ENCODE results near the gene ZNRF2.

DNA sequence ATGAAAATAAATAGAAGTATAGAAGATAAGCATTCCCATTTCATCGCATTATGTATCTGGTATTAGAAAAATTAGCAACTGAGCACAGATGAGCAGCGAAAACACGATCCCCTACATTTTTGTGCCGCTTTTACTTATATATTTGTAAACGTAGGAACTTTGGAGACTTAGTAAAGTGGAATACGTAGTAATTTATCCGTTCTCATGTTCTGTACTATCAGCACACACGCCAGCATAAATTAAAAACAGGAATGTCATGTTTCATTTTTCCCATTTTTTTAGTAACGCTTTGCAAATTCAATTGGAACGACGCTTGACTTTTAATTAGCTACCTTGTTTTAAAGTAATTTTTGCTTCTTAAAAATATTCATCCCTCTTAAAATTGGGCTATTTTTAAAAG, 2.4 kb downstream of the ZNRF2 start:
- TF ChIP-seq, protein P1, sequence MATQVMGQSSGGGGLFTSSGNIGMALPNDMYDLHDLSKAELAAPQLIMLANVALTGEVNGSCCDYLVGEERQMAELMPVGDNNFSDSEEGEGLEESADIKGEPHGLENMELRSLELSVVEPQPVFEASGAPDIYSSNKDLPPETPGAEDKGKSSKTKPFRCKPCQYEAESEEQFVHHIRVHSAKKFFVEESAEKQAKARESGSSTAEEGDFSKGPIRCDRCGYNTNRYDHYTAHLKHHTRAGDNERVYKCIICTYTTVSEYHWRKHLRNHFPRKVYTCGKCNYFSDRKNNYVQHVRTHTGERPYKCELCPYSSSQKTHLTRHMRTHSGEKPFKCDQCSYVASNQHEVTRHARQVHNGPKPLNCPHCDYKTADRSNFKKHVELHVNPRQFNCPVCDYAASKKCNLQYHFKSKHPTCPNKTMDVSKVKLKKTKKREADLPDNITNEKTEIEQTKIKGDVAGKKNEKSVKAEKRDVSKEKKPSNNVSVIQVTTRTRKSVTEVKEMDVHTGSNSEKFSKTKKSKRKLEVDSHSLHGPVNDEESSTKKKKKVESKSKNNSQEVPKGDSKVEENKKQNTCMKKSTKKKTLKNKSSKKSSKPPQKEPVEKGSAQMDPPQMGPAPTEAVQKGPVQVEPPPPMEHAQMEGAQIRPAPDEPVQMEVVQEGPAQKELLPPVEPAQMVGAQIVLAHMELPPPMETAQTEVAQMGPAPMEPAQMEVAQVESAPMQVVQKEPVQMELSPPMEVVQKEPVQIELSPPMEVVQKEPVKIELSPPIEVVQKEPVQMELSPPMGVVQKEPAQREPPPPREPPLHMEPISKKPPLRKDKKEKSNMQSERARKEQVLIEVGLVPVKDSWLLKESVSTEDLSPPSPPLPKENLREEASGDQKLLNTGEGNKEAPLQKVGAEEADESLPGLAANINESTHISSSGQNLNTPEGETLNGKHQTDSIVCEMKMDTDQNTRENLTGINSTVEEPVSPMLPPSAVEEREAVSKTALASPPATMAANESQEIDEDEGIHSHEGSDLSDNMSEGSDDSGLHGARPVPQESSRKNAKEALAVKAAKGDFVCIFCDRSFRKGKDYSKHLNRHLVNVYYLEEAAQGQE (IDR thresholded peaks at IDR 0.05; ENCODE audit: insufficient read depth in 1 of 2, low read depth in 2 of 2, low read length in 1 of 2), result no peak
- TF ChIP-seq, protein P2, sequence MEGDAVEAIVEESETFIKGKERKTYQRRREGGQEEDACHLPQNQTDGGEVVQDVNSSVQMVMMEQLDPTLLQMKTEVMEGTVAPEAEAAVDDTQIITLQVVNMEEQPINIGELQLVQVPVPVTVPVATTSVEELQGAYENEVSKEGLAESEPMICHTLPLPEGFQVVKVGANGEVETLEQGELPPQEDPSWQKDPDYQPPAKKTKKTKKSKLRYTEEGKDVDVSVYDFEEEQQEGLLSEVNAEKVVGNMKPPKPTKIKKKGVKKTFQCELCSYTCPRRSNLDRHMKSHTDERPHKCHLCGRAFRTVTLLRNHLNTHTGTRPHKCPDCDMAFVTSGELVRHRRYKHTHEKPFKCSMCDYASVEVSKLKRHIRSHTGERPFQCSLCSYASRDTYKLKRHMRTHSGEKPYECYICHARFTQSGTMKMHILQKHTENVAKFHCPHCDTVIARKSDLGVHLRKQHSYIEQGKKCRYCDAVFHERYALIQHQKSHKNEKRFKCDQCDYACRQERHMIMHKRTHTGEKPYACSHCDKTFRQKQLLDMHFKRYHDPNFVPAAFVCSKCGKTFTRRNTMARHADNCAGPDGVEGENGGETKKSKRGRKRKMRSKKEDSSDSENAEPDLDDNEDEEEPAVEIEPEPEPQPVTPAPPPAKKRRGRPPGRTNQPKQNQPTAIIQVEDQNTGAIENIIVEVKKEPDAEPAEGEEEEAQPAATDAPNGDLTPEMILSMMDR (IDR thresholded peaks at IDR 0.05), result no peak
- TF ChIP-seq POLR2AphosphoS5 (IDR thresholded peaks at IDR 0.05; ENCODE audit: low read depth, low read length), result no peak
- no peak for TF ChIP-seq SIN3A (IDR thresholded peaks at IDR 0.05; ENCODE audit: borderline replicate concordance, insufficient read depth, low read depth, low read length)
- no peak for TF ChIP-seq TCF7L2 (IDR thresholded peaks at IDR 0.05; ENCODE audit: low read depth, low read length)

All from Panc1 (cell line).